ENCODE measurements around the gene SH3BP5L. TPM values are rescaled to one million over a fixed set of nuclear protein-coding genes. Genes with fewer than 3 reads are reported as not detected.

The SH3BP5L gene
- total and polyA plus RNA-seq, 2 of the 13 experiments (the other 11 are each of a cell fraction or from before 2014, with no cell fraction given) = 10.3 to 14.9 TPM

GRCh38 chr1:248841702-248842395 lies 16.1 kb upstream of the SH3BP5L start (continued):
- peak; percentile 57 for TF ChIP-seq ZNF574 (CRISPR knock-in tag; IDR thresholded peaks at IDR 0.05)

- no peak for FAIRE-seq
- no TSS peak for BruUV-seq (replicated peaks)
- TF ChIP-seq CHCHD3 (CRISPR knock-in tag; IDR thresholded peaks at IDR 0.05) (no peak), FOXP4 (CRISPR knock-in tag; IDR thresholded peaks at IDR 0.05) (no peak), NFE2 (CRISPR knock-in tag; IDR thresholded peaks at IDR 0.05) (no peak), KAT2B (IDR thresholded peaks at IDR 0.05; ENCODE audit: borderline replicate concordance, low read depth, low read length) (no peak)
- Histone ChIP-seq H4K20me1 (ENCODE audit: insufficient read depth, low read length) (0 out of 2 replicates have a peak, but pooled peaks cover 2% of the 10 kb centered on the region), H3K36me3 (replicated peaks in 1 of 2; ENCODE audit: control insufficient read depth in 1 of 2, insufficient read depth in 2 of 2, low read length in 2 of 2) (peaks cover 10 to 21% of the 10 kb centered on the region in 2 experiments), H3K79me2 (ENCODE audit: insufficient read depth, low read length) (peaks cover 30% of the 10 kb centered on the region), H3K4me1 (ENCODE audit: insufficient read depth, low read length) (peaks cover 45% of the 10 kb centered on the region), H2AFZ (ENCODE audit: low read length) (no peak overlapping the region), H3K4me2 (ENCODE audit: low read depth, low read length) (no peak overlapping the region), H3K27ac (ENCODE audit: extremely low read length, insufficient read depth, low read length) (no peak overlapping the region), H3K9me3 (ENCODE audit: low read length) (no peaks in the 10 kb centered on the region), H3K9ac (ENCODE audit: insufficient read depth, low read depth, low read length) (no peak overlapping the region), H3K27me3 (ENCODE audit: control insufficient read depth in 1 of 2, insufficient read depth in 2 of 2, low read length in 2 of 2) (no peaks in the 10 kb centered on the region; a peak in 1 of 5 replicates), H3K4me3 (replicated peaks in 1 of 3; ENCODE audit: insufficient read depth in 1 of 3, low read depth in 2 of 3, low read length in 3 of 3) (no peak overlapping the region)
- in situ Hi-C loops (cut with HindIII; ENCODE audit: extremely low pct_ligation_motif_present, low pct_unique_long_range_greater_than_20kb) = no loop called here
- no peak for ATAC-seq
- WGBS (ENCODE audit: low lambda C conversion rate) = 92% methylated on average over 4 of the region's 4 CpGs
- ChIA-PET POLR2A (interaction anchor here (1.6 kb wide), 1 partner anchor 18 kb away, joined by 11 read pairs; the partner anchor contains the start of gene ZNF692), CTCF (ENCODE audit: low intra/inter-chr PET ratio, low total read pairs) (interaction anchor here (1.1 kb wide), 1 partner anchor 17 kb away, joined by 3 read pairs; no protein-coding TSS in a partner anchor)
- DNase-seq (ENCODE audit: low spot score) = no peak
- intact Hi-C loops (cut with micrococcal nuclease; ENCODE audit: unreplicated experiment) = no loop called here
Observed at GRCh38 chr1:248840946-248841345, 15.2 kb upstream of the SH3BP5L start.
